Limb (tissue), 2 donors: Measurements from ENCODE around the gene HYDIN.
"Not testable (repeated sequence)": the region's sequence is repeated elsewhere in the genome, so short reads cannot be mapped to it uniquely, and the experiment has no call there.

Source experiments
- DNase-seq, 2 donors: peaks; one replicate each; pipeline ENCODE4 v3.0.0-alpha.2; 2016; ENCODE audit errors: extremely low spot score in 2 of 2

The HYDIN gene

DNA sequence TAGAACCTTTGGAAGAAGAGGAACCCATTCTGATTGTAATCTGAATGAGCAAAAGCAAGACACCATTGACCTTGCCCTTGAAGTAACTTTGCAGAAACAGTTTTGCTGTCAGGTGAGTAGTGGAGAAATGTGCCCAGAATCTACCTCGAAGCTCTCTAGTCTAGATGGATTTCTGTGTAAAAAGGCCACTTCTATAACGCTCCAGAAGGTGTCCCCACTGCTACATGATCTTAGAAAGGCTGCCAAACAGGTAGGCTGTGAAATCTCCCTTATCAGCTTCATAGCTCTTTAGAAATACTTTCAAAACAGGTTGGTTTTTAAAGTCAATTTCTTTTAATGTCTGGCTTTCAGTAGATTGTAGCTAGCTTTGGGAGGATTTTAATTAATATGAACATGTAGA lies 230.8 kb downstream of the HYDIN start:
- not testable (repeated sequence) for DNase-seq

DNA sequence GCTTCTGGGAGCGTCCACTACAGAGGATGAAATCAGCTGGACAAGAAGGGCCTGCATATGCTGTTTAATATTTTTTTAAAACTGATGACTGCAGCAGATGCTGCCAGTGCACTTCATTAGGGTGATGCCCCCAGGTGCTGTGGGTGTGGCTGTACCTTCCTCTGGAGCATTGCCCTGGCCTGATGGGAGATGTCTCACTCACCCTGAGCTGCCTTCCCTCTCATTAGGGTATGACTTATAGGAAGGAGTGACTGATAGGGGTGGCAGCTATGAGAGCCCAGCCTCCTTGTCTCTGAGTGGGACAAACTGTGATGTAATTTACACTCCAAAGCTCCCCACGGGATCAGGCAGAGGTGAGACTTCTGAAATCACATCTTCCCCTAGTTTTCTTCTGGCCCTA lies 234.7 kb downstream of the HYDIN start:
- DNase-seq = not testable (repeated sequence)

DNA sequence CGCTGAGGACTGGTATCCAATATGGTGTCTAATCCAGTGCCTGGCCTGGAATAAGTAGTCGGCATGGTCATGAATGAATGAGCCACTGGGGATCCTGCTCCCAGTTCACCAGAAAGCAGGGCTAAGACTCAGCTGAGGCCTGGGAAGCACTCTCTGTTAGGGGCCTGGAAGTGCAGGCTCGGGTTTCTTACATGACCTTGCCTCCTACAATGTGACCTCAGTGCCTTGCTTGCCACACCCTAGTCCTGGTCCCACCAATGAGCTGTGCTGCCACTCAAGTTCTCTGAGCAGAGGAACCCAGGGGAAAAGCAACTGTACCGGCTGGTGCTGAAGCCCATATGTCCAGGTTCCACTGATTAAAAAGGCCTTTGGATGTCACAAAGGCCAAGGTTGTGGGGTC lies 238.0 kb downstream of the HYDIN start:
- not testable (repeated sequence) for DNase-seq

DNA sequence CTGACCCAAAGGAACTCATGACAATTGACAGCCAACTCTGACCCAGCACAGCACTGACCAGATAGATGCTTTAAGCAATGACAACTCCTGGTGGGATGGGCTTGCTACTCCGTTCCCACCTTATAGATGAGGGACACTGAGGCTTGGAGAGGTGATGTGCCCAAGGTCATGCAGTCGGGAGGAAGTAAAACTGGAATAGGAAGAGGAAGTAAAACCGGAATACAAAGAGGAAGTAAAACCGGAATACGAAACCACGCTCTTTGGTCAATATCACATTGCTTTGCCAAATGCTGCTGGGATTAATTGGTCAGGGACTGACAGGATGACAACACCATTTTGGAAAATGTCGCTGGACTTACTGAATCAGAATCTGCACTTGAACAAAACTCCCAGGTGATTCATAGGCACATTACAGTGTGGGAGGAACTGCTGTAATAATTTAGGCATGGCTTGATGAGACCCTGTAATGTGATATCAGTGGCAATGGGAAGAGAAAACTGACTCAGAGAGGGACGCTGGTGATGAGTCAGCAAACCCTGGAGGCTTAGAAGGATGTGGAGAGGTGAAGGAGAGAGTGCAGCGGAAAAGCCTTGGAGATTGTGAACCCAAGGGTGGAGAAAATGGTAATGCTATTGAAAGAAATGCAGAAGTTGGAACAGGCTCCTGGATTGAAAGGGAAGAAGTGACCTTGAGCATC lies 243.4 kb downstream of the HYDIN start:
- not testable (repeated sequence) for DNase-seq

DNA sequence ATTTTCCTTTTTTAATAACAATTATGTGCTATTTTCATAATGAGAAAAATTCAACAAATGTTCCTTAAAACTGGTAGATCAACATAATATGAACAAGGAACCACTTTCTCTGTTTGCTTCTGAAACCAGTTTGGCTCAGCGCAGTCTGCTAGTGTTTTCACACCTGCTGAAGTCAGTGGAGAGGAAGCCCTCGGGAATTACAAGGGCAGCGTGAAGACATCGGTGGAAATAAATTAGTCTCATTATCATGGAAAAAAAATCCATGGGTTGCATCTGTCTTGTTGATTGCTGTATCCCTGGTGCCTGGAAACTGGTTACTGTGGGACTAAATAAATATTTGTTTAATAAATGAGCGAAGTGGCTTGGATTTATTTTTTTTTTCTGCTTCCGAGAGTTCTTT lies 245.8 kb downstream of the HYDIN start:
- not testable (repeated sequence) for DNase-seq

DNA sequence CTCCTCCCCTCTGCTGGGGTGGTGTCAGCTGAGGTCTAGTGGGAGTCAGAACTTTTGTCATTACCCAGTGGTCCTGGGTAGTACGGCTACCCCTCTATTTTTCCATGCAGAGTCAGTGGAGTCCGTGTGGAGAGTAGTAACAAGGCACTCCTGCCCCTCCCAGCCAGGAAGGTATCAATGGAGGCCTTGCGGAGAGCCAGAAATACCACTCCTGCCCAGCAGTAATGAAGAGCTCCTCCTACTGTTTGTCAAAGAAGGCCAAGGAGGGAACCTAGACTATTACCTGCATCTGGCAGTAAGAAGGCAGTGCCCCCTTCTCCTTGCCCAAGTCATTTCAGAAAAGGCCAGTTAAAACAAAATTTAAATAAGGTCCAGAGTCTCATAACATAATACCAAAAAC lies 262.2 kb downstream of the HYDIN start:
- DNase-seq = not testable (repeated sequence)

DNA sequence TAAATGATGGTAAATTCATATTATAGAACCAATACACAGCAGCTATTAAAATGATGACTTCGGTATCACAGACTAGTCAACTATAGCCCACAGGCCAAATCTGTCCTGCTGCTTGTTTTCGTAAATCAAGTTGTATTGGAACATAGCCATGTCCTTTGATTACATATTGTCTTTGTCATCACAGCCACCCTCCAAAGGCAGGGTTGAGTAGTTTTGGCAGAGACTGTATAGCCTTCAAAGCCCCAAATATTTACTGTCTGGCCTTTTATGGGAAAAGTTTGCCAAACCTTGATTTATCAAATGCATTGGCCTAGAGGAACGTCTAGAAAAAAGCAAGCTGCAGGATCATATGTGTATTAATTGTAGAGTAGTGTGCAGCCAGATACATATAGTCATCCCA lies 270.4 kb downstream of the HYDIN start:
- not testable (repeated sequence) for DNase-seq

DNA sequence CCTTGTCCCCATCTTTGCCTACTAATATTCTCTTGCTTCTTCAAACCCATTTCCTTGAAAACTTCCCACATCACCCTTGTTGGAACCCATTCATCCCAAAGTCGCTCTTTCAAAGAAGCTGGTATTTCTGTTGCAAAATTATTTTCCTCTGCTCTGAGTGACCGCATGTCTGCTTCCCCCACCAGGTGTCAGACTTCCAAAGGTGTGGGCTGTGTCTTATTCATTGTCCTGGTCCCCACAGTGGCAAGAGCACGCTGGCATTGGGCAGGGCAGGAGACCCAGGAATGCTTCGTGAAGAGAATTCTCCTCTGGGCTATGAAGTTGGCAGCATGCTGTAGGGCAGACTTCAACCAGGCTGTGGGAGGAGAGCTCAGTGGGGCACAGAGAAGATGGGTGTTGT lies 275.6 kb downstream of the HYDIN start:
- DNase-seq = not testable (repeated sequence)

DNA sequence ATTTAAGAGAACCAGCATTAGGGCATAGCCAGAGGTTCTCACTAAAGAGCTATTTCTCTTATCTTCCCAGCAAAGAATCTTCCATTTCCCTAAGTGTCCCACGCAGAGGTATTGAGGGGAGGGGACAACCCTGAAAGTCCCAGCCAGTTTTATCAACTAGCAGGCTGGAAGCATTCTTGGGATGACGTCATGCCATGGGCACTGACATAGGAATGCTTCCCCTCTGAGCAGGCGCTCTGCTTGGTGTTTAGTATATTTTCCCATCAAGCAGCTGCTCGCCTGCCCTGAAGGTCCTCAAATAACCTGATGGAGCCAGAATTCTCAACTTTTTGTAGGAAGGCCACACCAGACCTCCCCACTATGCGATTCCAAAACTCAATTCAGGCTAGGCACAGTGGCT lies 276.7 kb downstream of the HYDIN start:
- not testable (repeated sequence) for DNase-seq

DNA sequence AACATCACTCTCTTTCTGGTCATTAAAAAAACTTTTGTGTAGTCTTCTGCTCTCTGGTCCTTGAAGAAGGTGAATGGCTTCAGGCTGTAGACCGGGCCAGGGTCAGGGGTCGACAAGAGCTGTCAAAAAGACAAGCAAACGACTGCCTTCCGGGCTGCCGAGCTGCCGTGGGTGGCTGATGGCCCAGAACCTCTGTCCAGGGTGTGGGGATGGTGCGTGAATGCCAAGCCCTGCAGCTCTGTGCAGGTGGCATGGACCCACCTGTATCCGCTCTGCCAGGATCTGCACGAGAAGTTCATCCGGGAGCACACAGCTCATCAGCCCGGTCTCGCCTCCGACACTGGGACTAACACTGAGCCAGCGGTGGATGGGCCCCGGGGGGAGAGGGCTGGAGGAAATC lies 287.0 kb downstream of the HYDIN start:
- not testable (repeated sequence) for DNase-seq

DNA sequence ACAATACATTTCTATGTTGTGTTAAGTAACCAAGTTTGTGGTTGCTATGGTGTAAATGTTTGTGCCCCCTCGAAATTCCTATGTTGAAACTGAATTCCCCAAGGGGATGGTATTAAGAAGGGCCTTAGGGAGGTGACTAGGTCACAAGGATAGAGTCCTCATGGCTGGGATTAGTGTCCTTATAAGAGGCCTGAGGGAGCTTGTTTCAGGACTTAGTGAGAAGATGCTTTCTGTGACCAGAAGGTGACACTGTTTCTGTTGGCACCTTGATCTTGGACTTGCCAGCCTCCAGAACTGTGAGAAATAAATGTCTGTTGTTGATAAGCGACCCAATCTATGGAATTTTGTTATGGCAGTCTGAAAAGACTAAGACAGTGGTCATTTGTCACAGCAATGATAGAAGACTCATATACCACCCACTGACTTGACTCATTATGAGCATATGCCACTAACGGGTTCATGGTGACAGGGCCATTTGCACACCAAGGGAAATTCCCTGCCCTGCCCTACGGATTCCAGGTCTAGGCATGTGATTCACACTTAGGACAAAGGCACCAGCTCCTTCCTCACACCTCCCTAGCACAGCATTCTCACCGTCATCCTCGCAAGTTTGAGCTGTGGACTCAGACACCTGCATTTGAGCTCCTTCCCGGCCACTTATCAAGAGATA lies 290.7 kb downstream of the HYDIN start:
- DNase-seq = not testable (repeated sequence)

DNA sequence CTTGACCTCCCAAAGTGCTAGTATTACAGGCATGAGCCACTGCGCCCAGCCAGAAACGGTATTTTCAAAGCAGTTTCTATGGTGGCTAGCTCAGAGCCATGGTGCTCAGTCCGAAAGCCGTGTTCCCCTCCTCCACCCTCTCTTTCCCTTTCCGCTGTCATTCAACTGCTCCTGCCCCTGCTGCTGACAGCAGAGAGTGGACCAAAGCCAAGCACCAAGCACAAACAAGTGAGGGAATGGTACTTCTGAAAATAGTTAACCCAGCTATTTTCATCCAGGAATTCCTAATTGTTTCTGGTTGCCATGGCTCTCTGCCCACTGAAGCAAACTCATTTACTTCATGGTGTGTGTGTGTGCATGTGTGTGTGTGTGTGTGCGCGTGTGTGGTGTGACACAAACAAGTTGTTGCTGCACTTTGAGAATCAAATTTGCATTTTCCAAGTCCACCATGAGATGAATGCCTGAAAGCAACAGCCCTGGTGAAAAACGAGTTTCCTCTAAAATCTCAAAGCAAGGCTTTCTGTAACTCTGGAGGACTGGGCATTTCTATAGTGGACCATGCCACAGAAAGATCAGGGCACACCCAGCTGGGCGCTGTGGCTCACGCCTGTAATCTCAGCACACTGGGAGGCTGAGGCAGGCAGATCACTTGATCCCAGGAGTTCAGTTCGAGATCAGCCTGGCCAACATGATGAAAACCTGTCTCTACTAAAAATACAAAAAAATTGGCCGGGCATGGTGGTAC lies 293.6 kb downstream of the HYDIN start:
- DNase-seq = not testable (repeated sequence)

DNA sequence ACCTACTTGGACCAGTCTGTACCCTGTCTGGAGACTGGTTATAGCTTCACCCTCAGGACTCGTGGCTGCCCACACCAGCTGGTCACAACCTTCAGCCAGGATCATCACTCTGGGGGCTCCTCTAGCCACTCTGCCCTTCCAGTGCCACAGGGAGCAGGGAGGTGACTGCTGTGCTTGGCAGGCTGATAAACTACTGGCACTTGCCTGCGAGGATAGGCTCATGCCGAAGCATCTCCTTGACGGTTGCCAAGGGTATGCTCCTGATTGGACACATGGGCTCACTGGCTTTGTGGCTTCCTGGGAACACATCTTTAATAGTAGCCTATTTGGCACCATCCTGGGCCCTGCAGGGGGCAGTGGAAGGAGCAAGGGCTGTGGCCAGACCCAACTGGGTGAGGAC lies 295.2 kb downstream of the HYDIN start:
- DNase-seq = not testable (repeated sequence)

DNA sequence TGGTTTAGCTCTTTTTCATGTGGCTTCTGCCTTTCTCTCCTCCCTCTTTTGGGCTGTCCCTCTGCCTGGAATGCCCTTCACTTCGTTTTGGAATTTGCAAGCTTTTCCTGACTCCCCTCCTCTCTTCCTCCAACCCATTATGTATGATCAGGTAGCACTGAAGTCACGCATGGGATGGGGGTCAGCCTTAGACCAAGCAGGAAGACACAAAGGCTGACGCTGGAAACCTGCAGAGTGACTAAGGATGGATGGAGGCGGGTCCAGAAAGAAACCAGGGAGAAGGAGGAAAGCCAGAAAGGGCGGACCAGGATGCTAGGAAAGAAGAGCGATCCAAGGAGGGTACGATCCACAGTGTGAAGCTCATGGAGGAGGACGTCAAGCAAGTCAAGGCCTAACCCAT lies 296.8 kb downstream of the HYDIN start:
- not testable (repeated sequence) for DNase-seq

DNA sequence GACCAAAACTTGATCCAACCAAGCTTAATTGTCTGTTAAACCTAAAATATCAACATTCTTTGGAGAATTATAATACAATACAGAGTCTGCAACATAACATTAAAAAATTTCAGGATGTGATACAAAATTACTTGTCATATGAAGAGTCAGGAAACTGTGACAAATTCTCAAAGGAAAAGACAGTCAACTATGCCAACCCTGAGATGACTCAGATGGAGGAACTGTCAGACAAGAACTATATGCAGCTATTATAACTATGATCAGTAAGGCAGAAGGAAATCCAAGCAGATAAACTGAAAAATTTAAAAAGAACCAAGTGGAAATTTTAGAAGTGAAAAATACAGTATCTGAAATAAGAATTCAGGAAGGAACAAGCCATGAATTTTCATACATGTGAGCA lies 299.8 kb downstream of the HYDIN start:
- DNase-seq = not testable (repeated sequence)

DNA sequence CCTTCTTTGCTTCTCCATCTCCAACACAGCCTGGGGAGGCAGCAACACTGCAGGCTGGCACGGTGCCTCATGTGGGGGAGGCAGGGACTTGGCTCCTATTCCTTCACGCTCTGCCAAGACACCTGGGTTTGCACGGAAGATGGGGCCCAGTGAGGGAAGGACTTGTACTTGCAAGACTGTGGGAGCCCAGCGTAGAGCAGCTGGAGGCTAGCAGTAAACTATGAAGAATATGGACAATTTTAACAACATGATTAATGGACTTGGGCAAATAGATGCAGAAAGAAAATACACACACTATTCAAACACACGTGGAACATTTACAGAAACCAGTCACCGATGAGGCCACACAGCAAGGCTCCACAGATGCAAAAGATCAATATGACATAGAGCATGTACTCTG lies 308.4 kb downstream of the HYDIN start:
- DNase-seq = peak; percentile 27 to 63

DNA sequence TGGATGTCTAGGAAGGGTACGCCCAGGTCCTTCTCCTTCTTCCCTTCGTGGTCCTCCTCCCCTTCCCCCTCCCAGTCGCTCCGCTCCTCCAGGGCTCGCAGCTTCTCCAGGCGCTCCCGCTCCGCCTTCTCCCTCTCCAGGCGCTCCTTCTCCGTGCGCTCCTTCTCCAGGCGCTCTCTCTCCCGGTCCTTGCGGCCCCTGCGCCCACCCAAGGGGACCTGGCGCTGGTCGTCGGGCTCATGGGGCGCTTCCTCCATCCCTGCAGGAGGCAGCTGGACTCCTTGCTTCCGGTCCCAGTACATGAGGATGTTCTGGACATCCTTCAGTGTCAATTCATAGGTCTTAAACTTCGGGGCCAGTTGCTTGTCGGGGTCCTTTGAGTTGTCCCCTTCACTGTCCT lies 309.9 kb downstream of the HYDIN start:
- DNase-seq = not testable (repeated sequence)

DNA sequence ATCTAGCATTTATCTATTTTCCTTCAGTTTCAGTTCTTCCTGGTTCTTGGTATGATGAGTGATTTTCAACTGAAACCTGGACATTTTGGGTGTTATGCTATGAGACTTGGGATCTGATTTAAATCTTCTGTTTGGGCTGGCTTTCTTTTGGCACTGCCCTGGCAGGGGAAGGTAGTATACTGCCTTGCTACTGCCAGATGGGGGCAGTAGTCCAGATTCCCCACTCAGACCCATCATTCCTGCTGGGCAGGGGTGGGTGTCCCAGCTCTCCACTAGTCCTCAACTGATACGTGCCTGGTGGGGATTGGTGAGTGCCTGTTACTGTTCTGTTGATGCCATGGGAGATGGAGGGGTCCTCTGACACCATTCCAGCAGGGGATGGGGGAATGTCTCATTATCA lies 342.3 kb downstream of the HYDIN start:
- DNase-seq = not testable (repeated sequence)

DNA sequence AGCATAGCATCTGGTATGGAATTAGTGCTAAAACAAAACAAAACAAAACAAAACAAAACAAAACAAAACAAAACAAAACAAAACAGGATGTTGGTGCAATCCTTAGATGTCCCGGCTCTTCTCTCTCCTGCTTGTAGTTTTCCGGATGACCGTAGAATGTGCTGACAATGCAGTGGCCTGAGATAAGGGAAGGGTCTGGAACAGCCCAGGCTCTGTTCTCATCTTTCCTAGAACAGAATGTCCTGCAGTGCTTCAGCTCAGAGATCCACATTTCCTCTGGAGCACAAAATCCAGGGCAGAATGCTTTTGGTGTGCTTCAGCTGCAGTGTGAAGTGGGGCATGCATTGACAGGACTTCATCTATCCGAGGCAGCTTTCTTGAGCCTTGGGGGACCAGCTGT lies 345.9 kb downstream of the HYDIN start:
- DNase-seq = not testable (repeated sequence)

DNA sequence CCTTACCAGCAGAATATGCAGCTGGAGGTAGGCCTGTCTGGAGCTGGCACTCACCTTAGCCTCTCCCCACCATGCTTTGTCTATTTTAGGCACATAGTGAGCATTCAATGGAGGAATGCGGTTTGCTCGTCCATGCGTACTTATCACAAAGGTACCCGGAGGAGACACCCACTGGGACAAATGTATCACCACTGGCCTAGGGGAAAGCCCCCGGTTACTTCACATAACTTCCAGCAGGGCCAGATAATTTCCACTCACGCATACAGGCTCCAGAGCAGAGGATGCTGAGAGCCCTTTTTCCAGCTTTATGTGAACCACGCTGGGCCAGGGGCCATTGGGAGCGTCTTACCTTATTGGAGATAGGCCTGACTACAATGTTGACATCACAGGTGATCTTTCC lies 348.2 kb downstream of the HYDIN start:
- not testable (repeated sequence) for DNase-seq

DNA sequence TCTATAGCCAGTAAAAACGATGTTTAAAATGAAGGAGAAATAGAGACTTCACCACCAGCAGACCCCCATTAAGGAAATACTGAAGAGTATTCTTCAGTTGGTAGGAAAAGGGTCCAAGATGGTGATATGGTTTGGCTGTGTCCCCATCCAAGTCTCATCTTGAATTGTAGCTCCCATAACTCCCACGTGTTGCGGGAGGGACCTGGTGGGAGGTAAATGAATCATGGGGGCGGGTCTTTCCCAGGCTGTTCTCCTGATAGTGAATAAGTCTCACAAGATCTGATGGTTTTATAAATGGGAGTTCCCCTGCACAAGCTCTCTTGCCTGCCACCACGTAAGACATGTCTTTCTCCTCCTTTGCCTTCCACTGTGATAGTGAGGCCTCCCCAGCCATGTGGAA lies 352.6 kb downstream of the HYDIN start:
- DNase-seq = not testable (repeated sequence)

DNA sequence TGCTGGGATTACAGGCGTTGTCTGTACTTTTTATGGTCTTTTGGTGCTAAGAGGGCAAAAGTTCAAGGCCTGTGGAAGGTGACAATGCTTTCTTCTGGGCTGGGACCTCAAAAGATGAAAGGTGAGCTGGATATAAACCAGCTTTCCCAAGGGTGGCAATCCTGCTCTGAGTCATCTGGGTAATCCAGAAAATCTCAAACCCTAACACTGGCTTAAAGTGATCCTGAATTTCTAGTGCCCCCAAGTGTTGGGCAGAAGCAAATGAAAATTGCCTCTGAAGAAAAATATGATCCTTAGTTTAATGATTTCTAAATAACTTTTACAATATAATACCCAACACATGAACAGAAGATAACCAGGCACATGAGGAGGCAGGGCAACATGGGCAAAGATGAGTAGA lies 354.1 kb downstream of the HYDIN start:
- DNase-seq = not testable (repeated sequence)
